GM21619 (cell line): Measurements from ENCODE around the gene HK1.
A peak's percentile ranks its signal among the peaks of the same experiment; 100 is the strongest.

ENCODE experiments used
- ATAC-seq: cut with Tn5 transposase; IDR thresholded peaks from one replicate; pipeline ENCODE4 v1.9.1; 2021; ENCODE audit not compliant: unreplicated experiment

The HK1 gene

GRCh38 chr10:69402386-69402785 is 124.1 kb downstream of the HK1 start:
- no peak for ATAC-seq

DNA sequence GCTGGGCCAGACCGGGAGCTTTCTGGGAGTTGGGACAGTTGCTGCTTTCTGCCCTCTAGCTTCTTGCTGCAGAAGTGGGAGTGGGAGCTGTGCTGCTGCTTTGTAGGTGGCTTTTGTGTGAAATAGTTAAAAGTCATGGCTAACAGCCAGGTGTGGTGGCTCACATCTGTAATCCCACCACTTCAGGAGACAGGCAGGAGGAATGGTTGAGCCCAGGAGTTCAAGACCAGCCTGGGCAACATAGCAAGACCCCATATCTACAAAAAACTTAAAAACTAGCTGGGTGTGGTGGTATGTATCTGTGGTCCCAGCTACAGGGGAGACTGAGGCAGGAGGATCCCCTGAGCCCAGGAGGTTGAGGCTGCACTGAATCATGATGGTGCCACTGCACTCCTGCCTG is 124.8 kb downstream of the HK1 start:
- no peak for ATAC-seq

DNA sequence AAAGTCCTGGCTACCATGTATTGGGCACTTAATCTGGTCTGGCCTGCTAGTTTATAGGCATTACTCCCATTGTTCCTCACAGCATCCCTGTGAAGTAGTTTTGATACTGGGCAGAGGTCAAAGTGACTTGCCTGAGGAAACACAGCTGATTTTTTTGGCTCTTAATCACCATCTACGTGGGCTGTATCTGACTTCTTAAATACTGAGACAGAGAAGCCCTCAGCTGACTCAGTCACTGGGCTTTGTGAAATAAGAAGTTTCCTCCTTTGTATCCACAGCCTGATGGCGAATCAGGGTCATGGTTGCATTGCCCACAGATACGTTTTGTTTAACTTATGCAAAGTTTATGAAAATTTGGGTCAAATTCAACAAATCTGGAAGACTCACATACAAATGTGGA is 125.2 kb downstream of the HK1 start:
- ATAC-seq: no peak

DNA sequence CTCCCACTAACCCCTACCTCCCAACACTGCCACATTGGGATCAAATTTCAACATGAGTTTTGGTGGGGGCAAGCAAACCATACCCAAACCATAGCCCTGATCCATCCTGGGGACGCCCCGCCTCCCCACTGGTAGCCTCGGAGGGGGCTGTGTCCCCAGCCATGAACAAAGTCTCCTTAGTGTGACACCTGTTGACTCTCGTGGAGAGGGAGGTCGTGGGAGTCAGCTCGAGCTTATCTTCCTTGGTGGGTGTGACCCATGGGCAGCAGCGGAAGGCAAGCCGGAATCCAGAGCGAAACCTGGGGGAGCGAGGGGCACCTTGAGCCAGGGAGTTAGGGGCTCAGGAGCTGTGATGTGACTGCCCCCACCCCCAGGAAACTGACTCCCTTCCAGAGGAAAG is 126.5 kb downstream of the HK1 start:
- no peak for ATAC-seq

GRCh38 chr10:69405221-69405620 is 126.9 kb downstream of the HK1 start:
- ATAC-seq: no peak

- ATAC-seq: no peak
Measured at GRCh38 chr10:69406302-69406811, 128.1 kb downstream of the HK1 start.

DNA sequence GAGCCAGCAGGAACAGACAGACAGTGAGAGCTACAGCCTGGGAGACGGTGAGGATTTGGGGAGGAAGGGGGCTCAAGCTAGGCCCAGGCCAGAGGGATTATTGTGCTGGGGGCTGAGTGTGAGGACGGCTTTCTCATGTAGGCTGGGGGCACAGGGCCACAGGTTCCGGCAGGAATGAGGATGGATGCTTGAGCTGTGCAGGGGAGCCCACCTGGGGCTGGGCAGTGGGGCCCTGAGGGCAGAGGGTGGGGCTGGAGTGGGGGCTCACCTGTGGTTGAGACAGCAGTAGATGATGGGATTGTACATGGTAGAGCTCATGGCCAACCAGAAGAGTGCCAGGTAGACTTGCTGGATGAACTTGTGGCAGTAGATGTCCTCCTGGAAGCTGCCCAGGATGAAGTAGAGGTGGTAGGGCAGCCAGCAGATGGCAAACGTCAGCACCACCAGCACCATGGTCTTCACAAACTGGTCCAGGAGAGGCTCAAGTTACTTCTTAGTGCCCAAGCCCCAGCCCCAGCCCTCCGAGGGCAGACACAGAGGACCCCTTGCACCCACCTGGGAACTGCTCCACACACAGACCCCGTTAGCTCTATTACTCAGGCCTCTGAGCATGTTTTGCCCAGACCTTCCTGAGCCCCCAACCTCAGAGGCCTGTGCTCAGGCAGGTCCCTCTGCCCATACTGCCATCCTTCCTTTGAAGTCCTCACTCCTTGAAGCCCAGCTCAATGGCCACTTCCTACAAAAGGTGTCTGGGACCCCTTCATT is 128.7 kb downstream of the HK1 start:
- ATAC-seq: no peak

GRCh38 chr10:69407621-69408301 is 129.5 kb downstream of the HK1 start:
- ATAC-seq: no peak

DNA sequence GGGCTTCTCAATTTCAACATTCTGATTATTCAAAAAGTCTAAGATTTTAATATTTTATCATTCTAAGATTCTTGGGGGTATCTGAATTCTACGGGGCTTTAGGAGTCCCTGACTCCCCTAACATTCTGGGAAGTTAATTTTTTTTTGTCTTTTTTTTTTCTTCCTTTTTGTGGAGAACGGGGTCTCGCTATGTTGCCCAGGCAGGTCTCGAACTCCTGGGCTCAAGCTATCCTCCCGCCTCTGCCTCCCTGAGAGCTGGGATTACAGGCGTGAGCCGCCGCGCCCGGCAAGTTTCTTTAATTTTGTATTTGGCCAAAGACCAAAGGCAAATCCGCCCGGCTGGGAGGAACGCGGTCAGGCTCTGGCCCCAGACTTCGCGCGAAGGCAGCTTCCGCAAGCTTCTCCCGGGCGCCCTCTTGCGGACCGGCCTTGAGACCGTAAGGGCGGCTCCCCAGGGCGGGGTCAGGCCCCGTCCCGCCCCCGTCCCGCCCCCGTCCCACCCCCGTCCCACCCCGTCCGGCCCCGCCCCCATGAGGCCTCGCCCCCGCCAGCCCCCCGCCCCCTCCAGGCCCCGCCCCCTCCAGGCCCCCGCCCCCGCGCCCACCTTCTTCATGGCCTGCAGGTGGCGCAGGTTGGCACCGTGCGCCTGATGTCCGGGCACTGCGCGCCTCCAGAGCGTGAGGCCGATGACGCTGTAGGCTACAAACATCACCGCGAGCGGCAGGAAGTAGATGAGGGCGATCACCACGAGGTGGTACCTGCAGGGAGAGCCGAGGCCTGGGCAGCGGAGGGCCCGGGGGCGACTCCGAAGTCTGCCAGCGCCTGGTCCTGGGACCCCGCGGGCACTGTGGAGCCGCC is 130.3 kb downstream of the HK1 start:
- ATAC-seq: peak; percentile 82

GRCh38 chr10:69409176-69409495 is 130.8 kb downstream of the HK1 start:
- ATAC-seq: no peak

GRCh38 chr10:69409968-69410367 is 131.7 kb downstream of the HK1 start:
- ATAC-seq: peak; percentile 43

DNA sequence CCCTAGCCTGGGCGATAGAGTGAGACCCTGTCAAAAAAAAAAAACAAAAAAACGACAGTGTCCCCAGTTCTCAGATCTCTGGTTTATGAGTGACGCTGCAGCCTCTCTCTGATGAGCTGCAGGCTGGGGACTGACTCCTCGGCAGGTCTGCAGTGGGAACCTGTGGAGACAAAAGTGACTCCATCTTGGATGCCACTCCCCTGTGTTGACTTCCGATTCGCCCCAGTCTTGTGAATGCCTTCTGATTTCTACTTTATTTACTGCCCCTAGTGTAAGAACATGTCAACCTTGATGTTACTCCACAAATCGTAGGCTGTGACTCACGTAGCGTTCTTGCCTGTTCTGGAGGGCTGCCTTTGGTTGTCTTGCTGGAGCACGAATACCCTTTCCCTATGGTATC is 132.2 kb downstream of the HK1 start:
- no peak for ATAC-seq

- no peak for ATAC-seq
Measured at GRCh38 chr10:69411476-69411875, 133.2 kb downstream of the HK1 start.

DNA sequence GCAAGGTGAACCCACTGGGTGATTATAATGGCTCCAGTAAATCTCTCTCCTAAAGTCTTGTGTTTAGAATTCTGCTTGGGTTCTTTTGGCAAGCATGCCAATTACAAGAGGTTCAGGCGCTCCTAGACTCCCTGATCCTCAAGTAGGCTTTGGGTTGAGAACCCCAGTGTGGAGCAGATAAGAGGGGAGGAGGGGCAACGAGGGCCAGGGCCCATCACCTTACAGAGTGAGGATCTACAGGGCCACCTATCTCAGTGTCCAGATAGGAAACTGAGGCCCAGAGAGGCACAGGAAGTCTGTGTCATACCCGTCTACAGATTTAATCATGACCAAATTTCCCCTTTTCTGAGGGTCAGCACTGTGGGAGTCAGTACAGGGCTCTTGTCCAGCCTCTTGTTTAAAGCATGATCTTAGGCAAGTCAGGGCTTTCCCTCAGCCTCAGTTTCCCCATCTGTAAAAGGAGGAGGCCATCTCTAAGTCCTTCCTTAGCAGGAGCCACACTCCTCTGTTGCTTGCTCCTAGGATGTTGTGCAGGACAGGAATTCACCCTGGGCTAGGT is 134.0 kb downstream of the HK1 start:
- no peak for ATAC-seq

DNA sequence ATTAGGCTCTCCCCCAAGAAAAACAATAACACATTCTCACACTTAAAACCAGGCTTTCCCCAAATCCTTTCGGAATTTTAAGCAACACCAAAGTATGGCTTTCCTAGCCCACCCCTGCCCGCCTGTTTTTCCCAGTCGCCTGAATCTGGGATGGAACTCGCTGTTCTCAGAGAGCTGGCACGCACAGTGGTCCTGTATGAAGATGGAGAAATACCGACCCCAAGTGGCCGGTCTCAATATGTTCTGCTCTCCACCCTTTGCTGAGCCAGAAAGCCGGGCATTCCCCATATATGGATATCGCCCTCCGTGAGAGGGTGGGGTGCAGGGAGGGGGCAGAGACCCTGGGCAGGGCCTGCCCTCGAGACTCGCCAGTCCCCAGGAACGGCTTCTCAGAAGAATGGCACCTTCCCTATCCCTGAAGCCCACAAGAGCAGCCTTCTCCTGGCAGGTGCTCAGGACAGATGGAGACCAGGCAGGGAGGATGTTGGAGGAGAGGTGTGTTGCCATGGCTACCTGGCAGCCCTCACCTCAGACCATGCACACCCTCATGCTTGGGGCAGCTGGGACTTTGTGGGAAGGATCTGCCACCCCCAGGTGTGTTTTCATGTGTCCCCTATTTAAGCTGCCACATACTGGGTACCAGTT is 135.0 kb downstream of the HK1 start:
- ATAC-seq: no peak

DNA sequence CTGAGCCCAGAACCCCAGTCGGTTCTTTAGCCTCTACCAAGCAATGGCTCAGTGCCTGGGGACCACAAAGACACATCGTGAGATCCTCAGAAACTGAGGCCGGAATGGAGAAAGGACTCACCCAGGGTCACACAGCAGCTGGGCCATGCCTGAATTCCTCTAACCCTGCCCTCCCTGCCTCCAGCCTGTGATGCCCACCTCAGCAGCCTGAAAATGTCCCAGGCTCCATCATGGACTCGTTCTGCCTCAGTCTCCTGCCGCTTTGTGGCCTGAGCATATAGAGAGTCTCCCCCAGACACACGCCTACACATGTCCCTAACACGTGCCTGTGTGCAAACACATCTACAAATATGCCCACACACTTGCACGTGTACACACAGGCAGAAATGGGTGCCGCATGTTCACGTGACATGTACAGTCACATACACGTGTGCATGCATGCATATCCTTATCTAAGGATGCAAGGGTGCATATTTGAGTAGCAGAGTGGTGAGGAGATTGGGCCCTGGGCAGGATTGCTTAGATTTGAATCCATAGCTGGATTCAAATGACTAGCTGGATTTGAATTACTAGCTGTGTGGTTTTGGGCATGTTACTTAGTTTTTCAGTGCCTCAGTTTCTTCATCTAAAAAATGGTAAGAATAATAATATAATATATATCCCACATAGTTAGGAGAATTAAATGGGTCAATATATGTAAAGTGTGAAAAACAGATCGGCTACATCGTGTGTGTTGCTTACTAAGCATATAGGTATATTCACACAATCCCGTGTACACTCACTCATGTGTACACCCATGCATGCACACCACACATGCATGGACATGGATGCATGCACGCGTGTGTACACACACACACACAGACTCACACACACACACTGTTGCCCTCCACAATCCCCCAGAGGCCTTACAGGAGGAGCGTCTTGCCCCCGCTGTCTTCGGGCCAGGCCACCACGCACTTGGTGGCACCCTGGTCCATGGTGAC is 136.0 kb downstream of the HK1 start:
- ATAC-seq: no peak

GRCh38 chr10:69415049-69415448 is 136.8 kb downstream of the HK1 start:
- no peak for ATAC-seq

DNA sequence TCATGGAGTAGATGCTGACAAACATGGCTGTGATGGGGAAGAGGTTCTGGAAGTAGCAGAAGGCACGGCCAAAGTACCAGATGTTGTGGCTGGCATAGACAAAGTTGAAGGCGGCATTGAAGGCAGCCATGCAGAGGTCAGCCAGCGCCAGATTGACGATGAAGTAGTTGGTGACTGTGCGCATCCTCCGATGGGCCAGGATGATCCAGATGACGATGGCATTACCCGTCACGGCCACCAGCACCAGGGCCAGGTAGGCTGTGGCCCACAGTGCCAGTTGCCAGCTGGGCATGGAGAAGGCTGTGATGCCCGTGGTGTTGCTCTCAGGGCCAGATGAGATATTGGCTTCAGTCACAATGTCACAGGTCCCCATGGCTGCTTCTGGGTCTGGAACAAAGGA is 137.7 kb downstream of the HK1 start:
- no peak for ATAC-seq

DNA sequence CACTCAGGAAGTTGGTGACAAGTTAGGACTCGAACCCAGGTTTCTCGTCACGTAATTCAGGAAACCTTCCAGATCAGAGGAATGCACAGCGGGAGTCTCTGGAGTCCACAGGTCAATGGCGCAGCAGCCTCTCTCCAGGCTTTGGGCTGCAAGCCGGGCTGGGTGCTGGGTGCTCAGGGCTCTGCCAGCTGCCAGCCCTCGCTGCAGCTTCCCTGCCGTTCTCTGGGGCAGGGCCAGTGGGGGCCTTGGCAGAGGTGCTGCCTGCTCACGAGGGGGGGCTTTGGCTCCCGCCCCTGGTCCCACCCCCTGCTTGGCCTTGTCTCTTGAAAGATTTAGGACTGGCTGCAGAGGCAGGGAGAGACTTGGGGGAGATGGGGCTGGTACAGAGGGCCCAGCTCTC is 138.4 kb downstream of the HK1 start, which contains the start of gene TACR2:
Gene TACR2 (minus strand): TSS at position 224 of the 400 bp plus-strand sequence. CDS start 595 bp downstream, outside the sequence.
- no peak for ATAC-seq

DNA sequence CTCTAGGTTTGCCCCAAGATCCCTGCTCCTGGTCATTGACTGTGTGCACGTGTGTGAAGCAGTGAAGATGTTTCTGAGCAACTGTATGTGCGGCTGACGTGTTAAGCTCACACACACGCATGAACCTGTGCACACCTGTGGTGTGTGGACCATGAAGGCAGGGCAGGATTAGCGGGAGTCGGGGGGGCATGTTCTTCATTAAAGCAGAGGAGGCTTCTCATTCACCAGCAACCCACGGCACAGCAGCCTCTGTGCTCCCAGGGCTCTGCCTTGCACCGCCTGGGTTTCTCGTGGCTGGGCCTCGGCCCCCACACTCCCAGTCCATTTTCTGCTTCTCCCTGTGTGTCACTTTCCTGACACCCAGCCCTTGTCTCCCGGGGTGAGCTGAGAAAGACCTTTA is 139.2 kb downstream of the HK1 start:
- no peak for ATAC-seq
